ENCODE measurements around the gene JAK1. TPM values are rescaled to one million over a fixed set of nuclear protein-coding genes. Genes with fewer than 3 reads are reported as not detected.

Gene JAK1
- total RNA-seq, 1 donor from 2014 or later, result 27.7 TPM

GRCh38 chr1:64909031-64909430, 57.3 kb downstream of the JAK1 start:
- no peak for TF ChIP-seq CTCF (conservative IDR thresholded peaks at IDR 0.05)
- Mint-ChIP-seq H3K4me1 (no peaks in the 10 kb centered on the region), H3K36me3 (ENCODE audit: low read depth) (no peaks in the 10 kb centered on the region), H3K27me3 (ENCODE audit: low read depth) (no peaks in the 10 kb centered on the region), H3K9me3 (no peaks in the 10 kb centered on the region), H3K4me3 (no peak overlapping the region), H3K27ac (ENCODE audit: unreplicated experiment) (no peak overlapping the region)
- no peak for DNase-seq (ENCODE audit: low read depth, low spot score)

GRCh38 chr1:64908575-64908974, 57.8 kb downstream of the JAK1 start:
- H3K4me1 Mint-ChIP-seq, result no peaks in the 10 kb centered on the region
- no peak for DNase-seq (ENCODE audit: low read depth, low spot score)
- H3K27ac Mint-ChIP-seq (ENCODE audit: unreplicated experiment), result no peak overlapping the region
- no peak for TF ChIP-seq CTCF (conservative IDR thresholded peaks at IDR 0.05)
- H3K36me3 Mint-ChIP-seq (ENCODE audit: low read depth), result no peaks in the 10 kb centered on the region
- H3K4me3 Mint-ChIP-seq, result no peak overlapping the region
- no peaks in the 10 kb centered on the region for H3K9me3 Mint-ChIP-seq
- H3K27me3 Mint-ChIP-seq (ENCODE audit: low read depth), result no peaks in the 10 kb centered on the region

GRCh38 chr1:64906447-64906846, 59.9 kb downstream of the JAK1 start:
- Mint-ChIP-seq H3K4me1 (no peaks in the 10 kb centered on the region), H3K4me3 (no peak overlapping the region), H3K36me3 (ENCODE audit: low read depth) (no peaks in the 10 kb centered on the region), H3K9me3 (no peaks in the 10 kb centered on the region), H3K27ac (ENCODE audit: unreplicated experiment) (no peak overlapping the region), H3K27me3 (ENCODE audit: low read depth) (no peaks in the 10 kb centered on the region)
- no peak for TF ChIP-seq CTCF (conservative IDR thresholded peaks at IDR 0.05)
- DNase-seq (ENCODE audit: low read depth, low spot score), result no peak

- no peak overlapping the region for H3K27ac Mint-ChIP-seq (ENCODE audit: unreplicated experiment)
Observed at GRCh38 chr1:64903593-64903992, 62.8 kb downstream of the JAK1 start.

GRCh38 chr1:64901663-64902062, 64.7 kb downstream of the JAK1 start:
- peaks cover 8% of the 10 kb centered on the region for H3K4me1 Mint-ChIP-seq
- H3K27ac Mint-ChIP-seq (ENCODE audit: unreplicated experiment), result no peak overlapping the region
- no peaks in the 10 kb centered on the region for H3K9me3 Mint-ChIP-seq
- no peak overlapping the region for H3K4me3 Mint-ChIP-seq
- no peak for TF ChIP-seq CTCF (conservative IDR thresholded peaks at IDR 0.05)
- H3K27me3 Mint-ChIP-seq (ENCODE audit: low read depth), result no peaks in the 10 kb centered on the region
- DNase-seq (ENCODE audit: low read depth, low spot score), result no peak
- no peaks in the 10 kb centered on the region for H3K36me3 Mint-ChIP-seq (ENCODE audit: low read depth)

More at GRCh38 chr1:64903593-64903992, 62.8 kb downstream of the JAK1 start:
- no peaks in the 10 kb centered on the region for H3K36me3 Mint-ChIP-seq (ENCODE audit: low read depth)
- no peaks in the 10 kb centered on the region for H3K4me1 Mint-ChIP-seq
- no peaks in the 10 kb centered on the region for H3K27me3 Mint-ChIP-seq (ENCODE audit: low read depth)
- no peak for DNase-seq (ENCODE audit: low read depth, low spot score)
- H3K4me3 Mint-ChIP-seq, result no peak overlapping the region
- TF ChIP-seq CTCF (conservative IDR thresholded peaks at IDR 0.05), result no peak
- H3K9me3 Mint-ChIP-seq, result no peaks in the 10 kb centered on the region

GRCh38 chr1:64900916-64901315, 65.4 kb downstream of the JAK1 start:
- no peak overlapping the region for H3K4me3 Mint-ChIP-seq
- H3K36me3 Mint-ChIP-seq (ENCODE audit: low read depth), result no peaks in the 10 kb centered on the region
- H3K9me3 Mint-ChIP-seq, result no peaks in the 10 kb centered on the region
- no peaks in the 10 kb centered on the region for H3K27me3 Mint-ChIP-seq (ENCODE audit: low read depth)
- H3K4me1 Mint-ChIP-seq, result peaks cover 13% of the 10 kb centered on the region
- no peak for DNase-seq (ENCODE audit: low read depth, low spot score)
- TF ChIP-seq CTCF (conservative IDR thresholded peaks at IDR 0.05), result no peak
- no peak overlapping the region for H3K27ac Mint-ChIP-seq (ENCODE audit: unreplicated experiment)
